OCI-LY7 (cell line): Measurements from ENCODE around the gene PARP12. TPM values are rescaled to one million over a fixed set of nuclear protein-coding genes. Genes with fewer than 3 reads are reported as not detected.

ENCODE experiments used
- BruUV-seq: library from RNA; stranded (reverse); fragments of 400-500 nt; replicated peaks from 2 replicates; lab custom pipeline; 2021; lab: Mats Ljungman, UMichigan
- CTCF ChIA-PET: fragments of 300-600 bp; sonication (Branson Sonifier 250); formaldehyde crosslinking; loops from one replicate; lab custom pipeline; 2022; ENCODE audit warnings: antibody characterized with exemption; ENCODE audit not compliant: unreplicated experiment; lab: Charles Lee
- POLR2A ChIA-PET: fragments of 300-600 bp; sonication (Branson Sonifier 250); formaldehyde crosslinking; loops from one replicate; lab custom pipeline; 2022; ENCODE audit warnings: antibody characterized with exemption; lab: Charles Lee
- DNase-seq: peaks from one replicate; pipeline ENCODE4 v3.0.0-alpha.2; 2015; ENCODE audit warnings: low spot score
- H2AFZ ChIP-seq: fragments of 200-600 bp; sonication (generic), shearing (Covaris generic); 2 replicates; pipeline ENCODE4 v1.6.1; 2014; ENCODE audit warnings: mild to moderate bottlenecking, antibody characterized with exemption, low read length, moderate library complexity
- H3K27ac ChIP-seq: fragments of 200-600 bp; sonication (generic); 2 replicates; pipeline ENCODE4 v1.5.1; 2014; ENCODE audit warnings: mixed run types, low read depth, mild to moderate bottlenecking, moderate library complexity, low read length, inconsistent platforms; ENCODE audit not compliant: poor library complexity, severe bottlenecking
- H3K36me3 ChIP-seq: fragments of 200-600 bp; sonication (generic); 2 replicates; pipeline ENCODE4 v1.6.1; 2014; ENCODE audit warnings: mild to moderate bottlenecking, antibody characterized with exemption, low read length, moderate library complexity, mixed read lengths; ENCODE audit not compliant: insufficient read depth
- H3K4me1 ChIP-seq: fragments of 200-600 bp; sonication (generic); 2 replicates; pipeline ENCODE4 v1.5.1; 2014; ENCODE audit warnings: mild to moderate bottlenecking, low read length; ENCODE audit not compliant: insufficient read depth, poor library complexity, severe bottlenecking
- H3K4me2 ChIP-seq: fragments of 200-600 bp; sonication (generic); 2 replicates; pipeline ENCODE4 v1.6.1; 2014; ENCODE audit warnings: mild to moderate bottlenecking, low read length
- H3K4me3 ChIP-seq: fragments of 200-600 bp; sonication (generic); 2 replicates; pipeline ENCODE4 v1.5.1; 2014; ENCODE audit warnings: mild to moderate bottlenecking, low read depth, low read length; ENCODE audit not compliant: poor library complexity, severe bottlenecking
- H3K79me2 ChIP-seq: fragments of 200-600 bp; sonication (generic); 2 replicates; pipeline ENCODE4 v1.6.1; 2016; ENCODE audit warnings: low read depth, mild to moderate bottlenecking, low read length, moderate library complexity, mixed read lengths; ENCODE audit not compliant: insufficient read depth
- H3K9me2 ChIP-seq: fragments of 200-600 bp; sonication (generic); 2 replicates; pipeline ENCODE4 v1.6.1; 2016; ENCODE audit warnings: mild to moderate bottlenecking, low read length, mixed read lengths; ENCODE audit not compliant: insufficient read depth
- H3K9me3 ChIP-seq: fragments of 200-600 bp; sonication (generic); 2 replicates; pipeline ENCODE4 v1.6.1; 2014; ENCODE audit warnings: mild to moderate bottlenecking, mixed run types, low read length, mixed read lengths
- H4K20me1 ChIP-seq: fragments of 200-600 bp; sonication (generic); 2 replicates; pipeline ENCODE4 v1.6.1; 2014; ENCODE audit warnings: mild to moderate bottlenecking, antibody characterized with exemption, low read length, moderate library complexity, mixed read lengths; ENCODE audit not compliant: insufficient read depth
- CTCF ChIP-seq: fragments of 200-600 bp; sonication (generic); conservative IDR thresholded peaks from 2 replicates; pipeline ENCODE4 v1.5.1; 2014; ENCODE audit warnings: mild to moderate bottlenecking, antibody characterized with exemption, low read length, moderate library complexity, mixed read lengths
- EZH2phosphoT487 ChIP-seq: fragments of 200-600 bp; sonication (generic); IDR thresholded peaks from 2 replicates; pipeline ENCODE4 v1.6.1; 2018; ENCODE audit warnings: low read depth, borderline replicate concordance, mild to moderate bottlenecking, mixed run types, antibody characterized with exemption, low read length, moderate library complexity, mixed read lengths
- intact Hi-C: fragments of 100-400 bp; cut with micrococcal nuclease; formaldehyde crosslinking; loops from one replicate; pipeline ENCODE4 v1.10.0; 2022; ENCODE audit not compliant: unreplicated experiment
- total RNA-seq, 2 experiments: library from RNA; depleted of rRNA in 1 of 2; stranded (reverse); fragments of >200 nt in 1 of 2; shearing (Covaris generic) in 1 of 2; gene quantifications; 2 replicates each; pipeline ENCODE4 v1.2.3, GENCODE V29; 2014 to 2022

The PARP12 gene
- total RNA-seq, 2 experiments from 2014 or later: 6.5 to 12.5 TPM

- H4K20me1 ChIP-seq: no peaks in the 10 kb centered on the region
- no peak overlapping the region for H3K4me2 ChIP-seq
- TF ChIP-seq EZH2phosphoT487 (no peak), CTCF (no peak)
- no peak overlapping the region for H2AFZ ChIP-seq
- intact Hi-C loops: no loop called here
- H3K9me3 ChIP-seq: no peaks in the 10 kb centered on the region
- DNase-seq: no peak
- CTCF ChIA-PET: interaction anchor here (0.5 kb wide), 1 partner anchor 389 kb away, joined by 3 read pairs; no protein-coding TSS in a partner anchor
- H3K9me2 ChIP-seq: no peaks in the 10 kb centered on the region
- H3K4me1 ChIP-seq: no peaks in the 10 kb centered on the region
- no peaks in the 10 kb centered on the region for H3K79me2 ChIP-seq
- no peaks in the 10 kb centered on the region for H3K36me3 ChIP-seq
- BruUV-seq: no TSS peak
- POLR2A ChIA-PET: interaction anchor here (0.5 to 1.0 kb wide), 2 partner anchors 12 to 222 kb away, joined by 3 read pairs; no protein-coding TSS in a partner anchor
- H3K4me3 ChIP-seq: no peak overlapping the region
- H3K27ac ChIP-seq: no peak overlapping the region
Measured at GRCh38 chr7:140033779-140034363, 28.9 kb downstream of the PARP12 start.

DNA sequence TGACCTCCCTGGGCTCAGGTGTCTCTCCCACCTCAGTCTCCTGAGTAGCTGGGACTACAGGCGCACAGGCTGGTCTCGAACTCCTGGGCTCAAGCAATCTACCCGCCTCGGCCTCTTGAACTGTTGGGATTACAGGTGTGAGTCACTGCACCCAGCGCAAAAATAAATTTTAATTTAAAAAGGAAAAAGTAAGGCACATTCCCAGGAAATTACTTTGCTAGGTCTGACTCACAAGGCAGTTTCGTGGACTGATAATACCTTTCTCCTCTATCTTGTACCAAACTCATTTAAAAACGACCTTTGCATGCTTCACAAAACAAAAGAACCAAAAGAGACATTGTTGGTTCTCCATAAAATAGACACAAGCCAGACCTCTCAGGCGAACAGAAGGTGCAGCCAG lies 29.7 kb downstream of the PARP12 start:
- no peak overlapping the region for H3K4me2 ChIP-seq
- POLR2A ChIA-PET: no interaction called here
- H3K27ac ChIP-seq: no peak overlapping the region
- no peaks in the 10 kb centered on the region for H3K9me3 ChIP-seq
- H4K20me1 ChIP-seq: no peaks in the 10 kb centered on the region
- no peak overlapping the region for H3K4me3 ChIP-seq
- no peak for DNase-seq
- H2AFZ ChIP-seq: no peak overlapping the region
- CTCF ChIA-PET: no interaction called here
- H3K9me2 ChIP-seq: no peaks in the 10 kb centered on the region
- no TSS peak for BruUV-seq
- no peak for TF ChIP-seq CTCF
- no peak for TF ChIP-seq EZH2phosphoT487
- no peaks in the 10 kb centered on the region for H3K79me2 ChIP-seq
- intact Hi-C loops: no loop called here
- H3K36me3 ChIP-seq: no peaks in the 10 kb centered on the region
- no peaks in the 10 kb centered on the region for H3K4me1 ChIP-seq

DNA sequence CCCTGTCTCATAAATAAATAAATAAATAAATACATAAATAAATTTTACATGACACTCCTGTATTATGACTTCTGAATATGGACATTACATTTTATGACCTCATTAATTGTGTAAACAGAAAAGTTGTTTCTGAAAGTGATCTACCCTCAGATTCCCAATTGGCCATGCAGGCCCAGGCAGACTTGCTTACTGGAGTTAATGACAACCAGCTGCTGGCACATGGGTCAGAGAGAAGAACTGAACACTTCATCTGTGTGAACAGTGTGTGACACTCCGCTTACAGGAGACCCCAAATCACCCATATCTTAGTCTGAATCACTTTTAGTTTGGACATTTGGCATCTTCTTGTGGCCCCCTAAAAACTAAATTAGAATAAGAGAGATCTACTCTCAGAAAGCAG lies 31.4 kb downstream of the PARP12 start:
- Histone ChIP-seq H2AFZ (no peak overlapping the region), H3K27ac (no peak overlapping the region), H3K4me2 (no peak overlapping the region), H3K9me2 (no peaks in the 10 kb centered on the region), H3K9me3 (no peaks in the 10 kb centered on the region), H3K4me1 (no peaks in the 10 kb centered on the region), H3K79me2 (no peaks in the 10 kb centered on the region), H3K36me3 (no peaks in the 10 kb centered on the region), H4K20me1 (no peaks in the 10 kb centered on the region), H3K4me3 (no peak overlapping the region)
- POLR2A ChIA-PET: no interaction called here
- intact Hi-C loops: no loop called here
- CTCF ChIA-PET: no interaction called here
- BruUV-seq: no TSS peak
- TF ChIP-seq EZH2phosphoT487 (no peak), CTCF (no peak)
- DNase-seq: no peak
